ENCODE results near the gene NDUFA5.
"Not testable (repeated sequence)": the region's sequence is repeated elsewhere in the genome, so short reads cannot be mapped to it uniquely, and the experiment has no call there.

Gene NDUFA5

GRCh38 chr7:123555484-123555883 is 2.1 kb downstream of the NDUFA5 start:
- DNase-seq = no peak

GRCh38 chr7:123553159-123553558 is 4.5 kb downstream of the NDUFA5 start:
- no peak for DNase-seq

GRCh38 chr7:123552641-123553040 is 5.0 kb downstream of the NDUFA5 start:
- no peak for DNase-seq

DNA sequence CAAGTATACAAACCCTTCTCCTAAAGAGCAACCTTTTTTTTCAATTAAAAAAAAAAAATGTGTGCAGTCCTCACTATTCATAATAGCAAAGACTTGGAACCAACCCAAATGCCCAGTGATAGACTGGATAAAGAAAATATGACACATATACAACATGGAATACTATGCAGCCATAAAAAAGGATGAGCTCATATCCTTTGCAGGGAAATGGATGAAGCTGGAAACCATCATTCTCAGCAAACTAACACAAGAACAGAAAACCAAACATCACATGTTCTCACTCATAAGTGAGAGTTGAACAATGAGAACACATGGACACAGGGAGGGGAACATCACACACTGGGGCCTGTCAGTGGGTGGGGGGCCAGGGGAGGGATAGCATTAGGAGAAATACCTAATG is 5.5 kb downstream of the NDUFA5 start:
- DNase-seq = not testable (repeated sequence)

- DNase-seq = no peak
These were observed 9.2 kb downstream of the NDUFA5 start for GRCh38 chr7:123548406-123548805.

DNA sequence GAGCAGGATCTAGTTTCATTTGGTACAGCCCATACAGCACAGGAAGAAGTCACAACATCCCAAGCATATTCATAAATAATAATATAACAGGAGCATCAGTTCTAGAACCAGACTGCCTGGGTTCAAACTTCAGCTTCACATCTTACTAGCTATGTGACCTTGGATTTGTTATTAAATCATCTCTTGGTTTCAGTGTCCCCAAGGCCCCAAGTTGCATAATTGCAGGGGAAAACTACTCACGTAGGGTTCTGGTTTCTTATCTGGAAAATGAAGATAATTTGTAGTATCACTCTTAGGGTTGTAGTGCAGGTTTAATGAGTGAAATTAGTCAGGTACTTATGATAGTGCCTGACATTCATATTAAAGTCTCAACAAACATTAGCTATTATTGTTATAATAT is 17.7 kb downstream of the NDUFA5 start:
- DNase-seq = no peak

DNA sequence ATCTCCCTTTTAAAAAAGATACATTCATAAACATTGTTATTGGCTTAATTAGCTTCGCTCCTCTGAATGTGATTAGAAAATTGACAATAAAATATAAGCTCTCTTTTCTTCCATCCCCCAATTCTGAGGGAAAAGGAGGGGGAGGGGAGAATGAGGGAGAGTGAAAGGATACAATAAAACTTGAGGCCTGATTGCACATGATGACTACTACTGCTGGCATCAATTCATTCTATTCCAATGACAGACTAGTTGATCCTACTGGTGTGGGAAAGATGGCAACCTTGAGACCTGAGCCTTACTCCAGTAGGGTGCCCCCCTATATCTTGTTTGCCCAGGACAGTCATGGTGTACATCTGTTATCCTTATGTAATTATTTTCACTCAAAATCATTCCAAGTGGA is 18.7 kb downstream of the NDUFA5 start:
- DNase-seq = no peak

GRCh38 chr7:123538189-123538714 is 19.4 kb downstream of the NDUFA5 start:
- no peak for DNase-seq

GRCh38 chr7:123537026-123537642 is 20.5 kb downstream of the NDUFA5 start:
- no peak for DNase-seq

DNA sequence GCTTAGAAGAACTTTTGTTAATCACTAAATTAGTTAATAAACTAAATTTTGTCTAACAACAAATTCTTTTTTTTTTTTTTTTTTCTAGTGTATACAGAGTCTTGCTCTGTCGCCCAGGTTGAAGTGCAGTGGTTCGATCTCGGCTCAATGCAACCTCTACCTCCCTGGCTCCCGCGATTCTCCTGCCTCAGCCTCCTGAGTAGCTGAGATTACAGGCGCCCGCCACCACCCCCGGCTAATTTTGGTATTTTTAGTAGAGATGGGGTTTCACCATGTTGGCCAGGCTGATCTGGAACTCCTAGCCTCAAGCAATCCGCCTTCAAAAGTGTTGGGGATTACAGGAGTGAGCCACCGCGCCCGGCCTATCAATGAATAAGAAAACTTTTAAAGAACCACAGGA is 22.1 kb downstream of the NDUFA5 start:
- no peak for DNase-seq

GRCh38 chr7:123534383-123535260 is 23.0 kb downstream of the NDUFA5 start, which contains the start of gene IQUB:
Gene IQUB, minus strand, starts transcription at chr7:123534595. Its CDS starts 22,255 bp downstream, at chr7:123512340.
- peak; percentile 96 for DNase-seq

- DNase-seq = no peak
These were observed 23.7 kb downstream of the NDUFA5 start for GRCh38 chr7:123533929-123534382.

DNA sequence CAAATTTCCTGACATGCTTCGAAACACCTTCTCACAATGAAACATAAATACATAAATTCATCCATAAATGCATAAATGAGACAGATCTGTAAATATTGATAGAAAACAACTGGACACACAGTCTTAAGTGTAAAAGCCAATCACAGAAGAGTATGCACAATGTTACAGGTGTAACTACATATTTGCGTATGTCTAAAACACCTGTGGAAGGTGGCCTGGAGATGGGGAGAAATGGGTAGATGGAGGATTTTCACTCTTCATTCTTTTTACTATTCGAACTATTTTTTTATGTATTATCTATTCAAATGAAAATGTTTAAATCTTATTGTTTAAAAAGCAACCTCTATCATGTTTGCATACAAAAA is 24.1 kb downstream of the NDUFA5 start:
- no peak for DNase-seq

DNA sequence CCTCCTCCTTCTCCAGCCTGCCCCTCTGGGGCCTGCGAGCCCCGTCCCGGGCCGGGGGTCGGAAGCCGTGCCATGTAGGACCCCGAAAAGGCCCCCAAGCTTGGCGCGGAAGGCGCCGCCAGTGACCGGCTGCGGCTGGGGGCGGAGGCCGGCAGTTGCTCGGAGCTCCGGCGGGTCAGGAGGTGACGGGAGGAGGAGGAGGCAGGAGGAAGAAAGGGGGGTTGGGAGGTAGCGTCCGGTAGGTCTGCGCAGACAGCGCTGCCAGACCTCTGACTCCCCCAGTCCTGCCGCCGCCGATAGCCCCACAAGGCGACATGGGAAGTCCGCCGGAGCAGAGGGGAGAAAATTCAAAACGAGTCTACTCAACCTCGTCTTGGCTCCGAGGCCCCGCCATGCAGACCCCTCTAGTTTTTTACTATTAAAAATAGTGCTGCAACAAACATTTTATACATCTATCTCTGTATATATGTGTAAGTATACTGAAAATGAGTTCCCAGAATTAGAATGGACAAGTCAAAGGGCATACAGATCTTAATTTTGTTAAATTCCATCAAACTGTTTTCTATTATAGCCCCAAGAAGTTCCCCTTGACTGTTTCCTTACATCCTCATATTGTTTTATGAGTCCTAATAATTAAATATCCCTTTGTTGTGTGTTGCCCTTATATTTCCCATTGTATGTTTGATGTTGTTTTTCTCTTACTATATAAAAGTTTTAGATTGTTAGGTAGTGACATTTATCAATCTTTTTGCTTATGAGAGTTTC is 24.6 kb downstream of the NDUFA5 start:
- DNase-seq = peak; percentile 11

GRCh38 chr7:123532343-123532742 is 25.3 kb downstream of the NDUFA5 start:
- not testable (repeated sequence) for DNase-seq

DNA sequence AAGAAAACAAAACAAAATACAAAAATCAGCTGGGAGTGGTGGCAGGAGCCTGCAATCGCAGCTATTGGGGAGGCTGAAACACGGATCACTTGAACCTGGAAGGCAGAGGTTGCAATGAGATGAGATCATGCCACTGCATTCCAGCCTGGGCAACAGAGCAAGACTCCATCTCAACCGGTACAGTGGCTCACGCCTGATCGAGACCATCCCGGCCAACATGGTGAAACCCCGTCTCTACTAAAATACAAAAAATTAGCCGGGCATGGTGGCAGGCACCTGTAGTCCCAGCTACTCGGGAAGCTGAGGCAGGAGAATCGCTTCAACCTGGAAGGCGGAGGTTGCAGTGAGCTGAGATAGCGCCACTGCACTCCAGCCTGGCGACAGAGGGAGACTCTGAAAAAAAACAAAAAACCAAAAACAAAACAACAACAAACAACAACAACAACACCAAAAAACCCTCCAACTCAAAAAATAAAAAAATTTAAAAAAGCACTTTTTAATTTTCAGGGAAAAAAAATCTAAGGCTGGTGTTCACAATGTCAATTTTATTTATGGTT is 27.5 kb downstream of the NDUFA5 start:
- not testable (repeated sequence) for DNase-seq

GRCh38 chr7:123528265-123528664 is 29.4 kb downstream of the NDUFA5 start:
- DNase-seq = no peak

- not testable (repeated sequence) for DNase-seq
These were observed 29.8 kb downstream of the NDUFA5 start for GRCh38 chr7:123527712-123528225.

GRCh38 chr7:123526533-123526932 is 31.1 kb downstream of the NDUFA5 start:
- DNase-seq = not testable (repeated sequence)

DNA sequence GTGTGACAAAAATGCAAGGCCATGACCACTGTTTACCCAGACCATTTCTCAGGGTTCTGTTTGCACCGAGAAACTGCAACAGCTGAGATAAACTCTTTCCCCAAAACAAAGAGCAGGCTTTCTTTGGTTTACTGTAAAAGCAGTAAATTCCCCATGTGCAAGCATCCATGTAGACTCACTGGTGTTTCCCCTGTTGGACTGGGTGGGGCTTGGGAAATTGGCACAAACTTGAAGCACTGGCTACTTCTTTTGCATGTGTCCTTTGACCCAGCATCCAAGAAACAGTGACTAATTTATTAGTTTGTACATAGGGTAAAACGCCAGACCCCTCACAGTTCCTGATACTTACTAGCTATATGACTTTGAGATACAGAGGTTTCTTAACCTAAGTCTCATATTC is 35.6 kb downstream of the NDUFA5 start:
- no peak for DNase-seq

GRCh38 chr7:123505221-123505620 is 52.4 kb downstream of the NDUFA5 start:
- no peak for DNase-seq

DNA sequence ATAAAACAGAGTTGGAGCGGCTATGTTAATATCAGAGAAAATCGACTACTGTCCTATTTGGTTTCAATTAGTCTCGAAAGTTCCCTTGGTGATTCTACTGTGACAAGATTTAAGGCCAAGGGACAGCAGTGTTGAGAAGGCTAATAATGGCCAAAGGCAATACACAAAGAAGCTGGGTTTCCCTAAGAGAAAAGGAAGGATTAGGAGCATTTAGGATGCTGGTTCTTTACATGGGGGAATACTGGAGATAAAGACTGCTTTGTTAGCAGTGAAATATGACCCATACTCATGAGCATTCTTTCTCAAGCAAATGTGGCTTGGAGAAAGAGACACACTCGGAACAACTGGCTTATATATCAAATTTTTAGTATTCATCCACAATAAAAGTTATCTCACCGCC is 55.4 kb downstream of the NDUFA5 start:
- DNase-seq = no peak
